ENCODE data around the gene HYDIN.

Gene HYDIN

GRCh38 chr16:70781800-70782199, 448.7 kb downstream of the HYDIN start:
- DNase-seq = no peak

- no peak for DNase-seq
These were observed 450.0 kb downstream of the HYDIN start for GRCh38 chr16:70780546-70780945.

GRCh38 chr16:70779361-70779760, 451.2 kb downstream of the HYDIN start:
- DNase-seq = no peak

- DNase-seq = no peak
These were observed 451.6 kb downstream of the HYDIN start for GRCh38 chr16:70778901-70779309.

GRCh38 chr16:70777973-70778406, 452.5 kb downstream of the HYDIN start:
- DNase-seq = no peak

- no peak for DNase-seq
These were observed 453.0 kb downstream of the HYDIN start for GRCh38 chr16:70777496-70777895.

- DNase-seq = no peak
These were observed 455.1 kb downstream of the HYDIN start for GRCh38 chr16:70775399-70775798.

- DNase-seq = no peak
These were observed 456.3 kb downstream of the HYDIN start for GRCh38 chr16:70774261-70774660.

GRCh38 chr16:70772493-70772892, 458.0 kb downstream of the HYDIN start:
- DNase-seq = no peak

- peak; percentile 45 for DNase-seq
These were observed 459.6 kb downstream of the HYDIN start for GRCh38 chr16:70770626-70771552.

- no peak for DNase-seq
These were observed 460.3 kb downstream of the HYDIN start for GRCh38 chr16:70770291-70770625.

GRCh38 chr16:70769761-70770160, 460.8 kb downstream of the HYDIN start:
- DNase-seq = no peak

- no peak for DNase-seq
These were observed 461.4 kb downstream of the HYDIN start for GRCh38 chr16:70769131-70769530.

- DNase-seq = no peak
These were observed 462.3 kb downstream of the HYDIN start for GRCh38 chr16:70768203-70768580.

GRCh38 chr16:70767377-70768202, 462.9 kb downstream of the HYDIN start:
- no peak for DNase-seq

- DNase-seq = no peak
These were observed 463.9 kb downstream of the HYDIN start for GRCh38 chr16:70766658-70767057.

GRCh38 chr16:70766176-70766575, 464.3 kb downstream of the HYDIN start:
- DNase-seq = no peak

- DNase-seq = no peak
These were observed 465.0 kb downstream of the HYDIN start for GRCh38 chr16:70765491-70765890.

- no peak for DNase-seq
These were observed 465.9 kb downstream of the HYDIN start for GRCh38 chr16:70764632-70765031.

GRCh38 chr16:70760221-70760620, 470.3 kb downstream of the HYDIN start:
- DNase-seq = no peak

GRCh38 chr16:70759666-70760065, 470.9 kb downstream of the HYDIN start:
- no peak for DNase-seq

- no peak for DNase-seq
These were observed 471.7 kb downstream of the HYDIN start for GRCh38 chr16:70758786-70759185.
